ENCODE measurements around the gene EGFR.

The EGFR gene

DNA sequence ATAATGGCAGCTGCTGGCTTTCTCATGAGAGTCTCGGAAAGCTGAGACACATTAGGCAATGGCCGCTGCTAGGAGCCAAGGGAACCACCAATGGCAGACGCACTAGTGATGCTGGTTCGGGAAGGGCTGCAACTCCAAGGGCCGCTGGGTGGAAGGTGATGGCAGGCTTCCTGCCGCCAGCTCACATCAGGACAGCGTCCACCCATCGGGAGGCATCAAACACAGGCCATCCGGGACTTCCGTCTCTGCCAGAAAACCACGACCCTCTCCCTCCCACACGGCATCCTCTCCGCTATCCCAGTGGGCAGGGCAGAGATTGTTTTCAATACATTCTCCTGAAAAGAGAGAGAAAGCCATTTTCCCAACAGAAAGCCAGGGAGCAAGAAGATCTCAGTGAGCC, 27.5 kb upstream of the EGFR start:
- Histone ChIP-seq H4K8ac (ENCODE audit: low read depth, low read length) (no peak overlapping the region), H3K4ac (ENCODE audit: low read length) (no peak overlapping the region)

GRCh38 chr7:54992871-54993475, 25.8 kb upstream of the EGFR start:
- Histone ChIP-seq H4K91ac (ENCODE audit: low read depth, low read length, poor library complexity) (no peak overlapping the region), H3K9me3 (replicated peaks in 1 of 2; ENCODE audit: control insufficient read depth in 2 of 2, insufficient read depth in 1 of 2, low read depth in 1 of 2, low read length in 2 of 2) (no peaks in the 10 kb centered on the region), H3K18ac (ENCODE audit: low read length) (no peak overlapping the region), H3K23ac (ENCODE audit: low read depth, low read length, poor library complexity) (no peak overlapping the region), H2AK5ac (ENCODE audit: low read depth, low read length) (no peak overlapping the region), H3K36me3 (replicated peaks in 1 of 2; ENCODE audit: control insufficient read depth in 2 of 2, insufficient read depth in 2 of 2, low read length in 2 of 2) (no peaks in the 10 kb centered on the region), H2BK120ac (ENCODE audit: low read depth, low read length) (no peak overlapping the region), H2BK12ac (ENCODE audit: low read length) (no peak overlapping the region), H3K4me1 (ENCODE audit: control insufficient read depth in 2 of 2, insufficient read depth in 1 of 2, low read depth in 1 of 2, low read length in 2 of 2) (no peaks in the 10 kb centered on the region), H3K27me3 (ENCODE audit: control insufficient read depth in 3 of 3, insufficient read depth in 3 of 3, low read depth in 1 of 3, low read length in 3 of 3) (peaks cover 0 to 18% (median 0%) of the 10 kb centered on the region in 3 experiments), H3K79me1 (ENCODE audit: low read depth, low read length) (no peaks in the 10 kb centered on the region), H2BK5ac (ENCODE audit: low read length) (no peak overlapping the region), H3K9ac (ENCODE audit: low read depth, low read length, poor library complexity) (no peak overlapping the region), H2AFZ (ENCODE audit: low read length) (no peak overlapping the region), H3K14ac (ENCODE audit: low read length) (no peak overlapping the region), H3K4me2 (ENCODE audit: insufficient read depth, low read length, poor library complexity, severe bottlenecking) (no peak overlapping the region), H4K8ac (ENCODE audit: low read depth, low read length) (no peak overlapping the region), H3K4me3 (ENCODE audit: low read length in 2 of 2) (no peak overlapping the region), H3K4ac (ENCODE audit: low read length) (no peak overlapping the region), H2BK15ac (ENCODE audit: low read length) (no peak overlapping the region), H3K27ac (replicated peaks; ENCODE audit: low read length) (no peak overlapping the region)
- no CpG with 5 or more reads among the region's 4 CpGs for WGBS, 2 donors (ENCODE audit: extremely low coverage in 2 of 2, insufficient read length in 2 of 2, insufficient replicate concordance in 1 of 2)
- no peak for DNase-seq (ENCODE audit: low spot score)

More for the DNA sequence above, 27.5 kb upstream of the EGFR start:
- H3K23ac ChIP-seq (ENCODE audit: low read depth, low read length, poor library complexity): no peak overlapping the region
- WGBS, 2 donors (ENCODE audit: extremely low coverage in 2 of 2, insufficient read length in 2 of 2, insufficient replicate concordance in 1 of 2): no CpG with 5 or more reads among the region's 13 CpGs
- no peak overlapping the region for H2AK5ac ChIP-seq (ENCODE audit: low read depth, low read length)
- no peak overlapping the region for H2BK5ac ChIP-seq (ENCODE audit: low read length)
- peak overlapping the region; percentile 10 for H2AFZ ChIP-seq (ENCODE audit: low read length)
- no peak overlapping the region for H2BK12ac ChIP-seq (ENCODE audit: low read length)
- no peak overlapping the region for H2BK15ac ChIP-seq (ENCODE audit: low read length)
- no peak overlapping the region for H2BK120ac ChIP-seq (ENCODE audit: low read depth, low read length)
- H3K18ac ChIP-seq (ENCODE audit: low read length): peak overlapping the region; percentile 29
- no peaks in the 10 kb centered on the region for H3K79me1 ChIP-seq (ENCODE audit: low read depth, low read length)
- no peak overlapping the region for H3K4me2 ChIP-seq (ENCODE audit: insufficient read depth, low read length, poor library complexity, severe bottlenecking)
- no peaks in the 10 kb centered on the region for H3K36me3 ChIP-seq (replicated peaks in 1 of 2; ENCODE audit: control insufficient read depth in 2 of 2, insufficient read depth in 2 of 2, low read length in 2 of 2)
- H3K4me1 ChIP-seq (ENCODE audit: control insufficient read depth in 2 of 2, insufficient read depth in 1 of 2, low read depth in 1 of 2, low read length in 2 of 2): no peaks in the 10 kb centered on the region
- no peak overlapping the region for H3K14ac ChIP-seq (ENCODE audit: low read length)
- H3K9ac ChIP-seq (ENCODE audit: low read depth, low read length, poor library complexity): no peak overlapping the region
- H3K4me3 ChIP-seq (ENCODE audit: low read length in 2 of 2): no peak overlapping the region
- H3K27ac ChIP-seq (replicated peaks; ENCODE audit: low read length): no peak overlapping the region
- H3K27me3 ChIP-seq (ENCODE audit: control insufficient read depth in 3 of 3, insufficient read depth in 3 of 3, low read depth in 1 of 3, low read length in 3 of 3): peaks cover 0 to 12% (median 0%) of the 10 kb centered on the region in 3 experiments
- DNase-seq (ENCODE audit: low spot score): no peak
- H4K91ac ChIP-seq (ENCODE audit: low read depth, low read length, poor library complexity): no peak overlapping the region
- H3K9me3 ChIP-seq (replicated peaks in 1 of 2; ENCODE audit: control insufficient read depth in 2 of 2, insufficient read depth in 1 of 2, low read depth in 1 of 2, low read length in 2 of 2): no peaks in the 10 kb centered on the region

DNA sequence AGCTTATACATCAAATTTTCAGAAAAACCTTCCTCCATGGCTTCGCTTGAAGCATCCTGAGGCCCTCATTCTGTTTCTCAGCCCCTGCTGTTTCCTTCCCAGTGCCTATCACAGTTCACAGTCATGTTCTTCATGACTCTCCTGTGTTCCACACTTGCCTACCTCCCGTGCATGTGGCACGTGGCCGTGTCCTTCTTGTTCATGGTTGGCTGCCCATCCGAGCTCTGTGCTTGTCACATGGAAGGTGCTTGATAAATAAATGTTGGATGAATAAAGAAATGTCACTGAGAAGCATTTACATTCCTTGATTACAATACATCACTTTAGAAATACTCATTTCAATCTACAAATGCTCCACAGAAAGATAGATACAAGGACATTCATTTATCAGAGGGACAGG, 23.7 kb upstream of the EGFR start:
- H3K27me3 ChIP-seq (ENCODE audit: control insufficient read depth in 3 of 3, insufficient read depth in 3 of 3, low read depth in 1 of 3, low read length in 3 of 3): peaks cover 0 to 18% (median 0%) of the 10 kb centered on the region in 3 experiments
- no peak overlapping the region for H3K14ac ChIP-seq (ENCODE audit: low read length)
- no peaks in the 10 kb centered on the region for H3K36me3 ChIP-seq (replicated peaks in 1 of 2; ENCODE audit: control insufficient read depth in 2 of 2, insufficient read depth in 2 of 2, low read length in 2 of 2)
- H3K4me2 ChIP-seq (ENCODE audit: insufficient read depth, low read length, poor library complexity, severe bottlenecking): no peak overlapping the region
- H2AFZ ChIP-seq (ENCODE audit: low read length): no peak overlapping the region
- no peak overlapping the region for H3K18ac ChIP-seq (ENCODE audit: low read length)
- H3K79me1 ChIP-seq (ENCODE audit: low read depth, low read length): no peaks in the 10 kb centered on the region
- H3K4ac ChIP-seq (ENCODE audit: low read length): no peak overlapping the region
- no peaks in the 10 kb centered on the region for H3K4me1 ChIP-seq (ENCODE audit: control insufficient read depth in 2 of 2, insufficient read depth in 1 of 2, low read depth in 1 of 2, low read length in 2 of 2)
- H4K8ac ChIP-seq (ENCODE audit: low read depth, low read length): no peak overlapping the region
- no peak overlapping the region for H2BK12ac ChIP-seq (ENCODE audit: low read length)
- no peak overlapping the region for H3K27ac ChIP-seq (replicated peaks; ENCODE audit: low read length)
- no peaks in the 10 kb centered on the region for H3K9me3 ChIP-seq (replicated peaks in 1 of 2; ENCODE audit: control insufficient read depth in 2 of 2, insufficient read depth in 1 of 2, low read depth in 1 of 2, low read length in 2 of 2)
- no peak overlapping the region for H4K91ac ChIP-seq (ENCODE audit: low read depth, low read length, poor library complexity)
- H2BK5ac ChIP-seq (ENCODE audit: low read length): no peak overlapping the region
- H3K4me3 ChIP-seq (ENCODE audit: low read length in 2 of 2): no peak overlapping the region
- no peak overlapping the region for H2BK120ac ChIP-seq (ENCODE audit: low read depth, low read length)
- DNase-seq (ENCODE audit: low spot score): no peak
- no CpG with 5 or more reads among the region's 5 CpGs for WGBS, 2 donors (ENCODE audit: extremely low coverage in 2 of 2, insufficient read length in 2 of 2, insufficient replicate concordance in 1 of 2)
- H3K23ac ChIP-seq (ENCODE audit: low read depth, low read length, poor library complexity): no peak overlapping the region
- H3K9ac ChIP-seq (ENCODE audit: low read depth, low read length, poor library complexity): no peak overlapping the region
- no peak overlapping the region for H2AK5ac ChIP-seq (ENCODE audit: low read depth, low read length)
- no peak overlapping the region for H2BK15ac ChIP-seq (ENCODE audit: low read length)

DNA sequence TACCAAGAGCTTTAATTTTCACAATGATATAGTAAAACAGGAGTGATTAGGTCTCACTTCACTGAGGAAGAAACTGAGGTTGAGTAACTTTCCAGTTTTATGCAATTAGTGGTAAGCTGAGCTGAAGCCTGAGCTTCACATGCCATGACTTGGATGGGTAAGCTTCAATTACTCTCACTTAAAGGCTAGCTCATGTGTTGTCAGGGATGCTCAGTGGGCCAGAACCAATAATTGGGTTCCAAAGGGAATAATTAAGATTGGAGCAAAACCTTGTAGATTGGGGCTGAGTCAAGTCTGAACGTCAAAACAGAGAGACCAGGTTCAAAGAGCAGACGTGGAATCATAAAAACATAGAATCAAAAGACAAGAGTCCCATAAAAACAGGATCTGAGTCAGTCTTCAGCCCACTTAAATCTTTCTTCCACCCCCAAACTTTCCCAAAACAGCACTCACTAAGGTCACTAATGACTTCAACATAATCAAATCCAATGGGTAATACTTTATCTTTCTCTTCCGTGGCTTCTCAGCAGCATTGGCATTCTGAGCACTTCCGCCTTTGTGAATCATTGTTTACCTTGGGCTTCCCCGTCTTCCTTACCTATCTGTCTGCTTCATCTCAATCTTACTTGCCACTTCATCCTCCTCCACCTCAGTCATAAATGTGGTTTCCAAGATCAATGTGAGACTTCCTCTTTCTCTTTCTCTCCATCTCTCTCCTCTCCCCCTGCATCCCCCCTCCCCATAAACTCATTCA, 23.0 kb upstream of the EGFR start:
- no peak overlapping the region for H3K18ac ChIP-seq (ENCODE audit: low read length)
- no peak overlapping the region for H3K23ac ChIP-seq (ENCODE audit: low read depth, low read length, poor library complexity)
- no peak overlapping the region for H2AK5ac ChIP-seq (ENCODE audit: low read depth, low read length)
- no peak overlapping the region for H3K9ac ChIP-seq (ENCODE audit: low read depth, low read length, poor library complexity)
- H4K8ac ChIP-seq (ENCODE audit: low read depth, low read length): no peak overlapping the region
- no peaks in the 10 kb centered on the region for H3K36me3 ChIP-seq (replicated peaks in 1 of 2; ENCODE audit: control insufficient read depth in 2 of 2, insufficient read depth in 2 of 2, low read length in 2 of 2)
- H3K4me2 ChIP-seq (ENCODE audit: insufficient read depth, low read length, poor library complexity, severe bottlenecking): no peak overlapping the region
- H3K27me3 ChIP-seq (ENCODE audit: control insufficient read depth in 3 of 3, insufficient read depth in 3 of 3, low read depth in 1 of 3, low read length in 3 of 3): peaks cover 0 to 12% (median 0%) of the 10 kb centered on the region in 3 experiments
- H2BK15ac ChIP-seq (ENCODE audit: low read length): no peak overlapping the region
- H2BK12ac ChIP-seq (ENCODE audit: low read length): no peak overlapping the region
- H3K4ac ChIP-seq (ENCODE audit: low read length): no peak overlapping the region
- no peaks in the 10 kb centered on the region for H3K9me3 ChIP-seq (replicated peaks in 1 of 2; ENCODE audit: control insufficient read depth in 2 of 2, insufficient read depth in 1 of 2, low read depth in 1 of 2, low read length in 2 of 2)
- H2BK5ac ChIP-seq (ENCODE audit: low read length): no peak overlapping the region
- no CpG with 5 or more reads among the region's 5 CpGs for WGBS, 2 donors (ENCODE audit: extremely low coverage in 2 of 2, insufficient read length in 2 of 2, insufficient replicate concordance in 1 of 2)
- no peaks in the 10 kb centered on the region for H3K79me1 ChIP-seq (ENCODE audit: low read depth, low read length)
- no peak overlapping the region for H3K14ac ChIP-seq (ENCODE audit: low read length)
- H3K4me1 ChIP-seq (ENCODE audit: control insufficient read depth in 2 of 2, insufficient read depth in 1 of 2, low read depth in 1 of 2, low read length in 2 of 2): no peaks in the 10 kb centered on the region
- H2AFZ ChIP-seq (ENCODE audit: low read length): no peak overlapping the region
- H3K27ac ChIP-seq (replicated peaks; ENCODE audit: low read length): no peak overlapping the region
- H3K4me3 ChIP-seq (ENCODE audit: low read length in 2 of 2): no peak overlapping the region
- H4K91ac ChIP-seq (ENCODE audit: low read depth, low read length, poor library complexity): no peak overlapping the region
- no peak for DNase-seq (ENCODE audit: low spot score)
- H2BK120ac ChIP-seq (ENCODE audit: low read depth, low read length): no peak overlapping the region
